ENCODE data around the gene NTRK3.

The NTRK3 gene

GRCh38 chr15:88067331-88067685 is 189.2 kb downstream of the NTRK3 start:
- TF ChIP-seq L3MBTL2 (conservative IDR thresholded peaks at IDR 0.05) (no peak), NFRKB (IDR thresholded peaks at IDR 0.05) (no peak), FOXA1 (IDR thresholded peaks at IDR 0.05) (no peak), HDGF (IDR thresholded peaks at IDR 0.05; ENCODE audit: borderline replicate concordance) (no peak), FOXM1 (IDR thresholded peaks at IDR 0.05; ENCODE audit: borderline replicate concordance) (no peak), ARNT (IDR thresholded peaks at IDR 0.05) (no peak), LEF1 (IDR thresholded peaks at IDR 0.05; ENCODE audit: borderline replicate concordance) (no peak), BHLHE40 (IDR thresholded peaks at IDR 0.05; ENCODE audit: borderline replicate concordance) (no peak), CTBP1 (IDR thresholded peaks at IDR 0.05; ENCODE audit: borderline replicate concordance) (no peak), TARDBP (IDR thresholded peaks at IDR 0.05) (no peak), SP1 (IDR thresholded peaks at IDR 0.05) (no peak), ELF4 (IDR thresholded peaks at IDR 0.05) (no peak), ZNF384 (IDR thresholded peaks at IDR 0.05) (no peak)
- TF ChIP-seq, protein P1, sequence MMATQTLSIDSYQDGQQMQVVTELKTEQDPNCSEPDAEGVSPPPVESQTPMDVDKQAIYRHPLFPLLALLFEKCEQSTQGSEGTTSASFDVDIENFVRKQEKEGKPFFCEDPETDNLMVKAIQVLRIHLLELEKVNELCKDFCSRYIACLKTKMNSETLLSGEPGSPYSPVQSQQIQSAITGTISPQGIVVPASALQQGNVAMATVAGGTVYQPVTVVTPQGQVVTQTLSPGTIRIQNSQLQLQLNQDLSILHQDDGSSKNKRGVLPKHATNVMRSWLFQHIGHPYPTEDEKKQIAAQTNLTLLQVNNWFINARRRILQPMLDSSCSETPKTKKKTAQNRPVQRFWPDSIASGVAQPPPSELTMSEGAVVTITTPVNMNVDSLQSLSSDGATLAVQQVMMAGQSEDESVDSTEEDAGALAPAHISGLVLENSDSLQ (IDR thresholded peaks at IDR 0.05): no peak
- ChIA-PET POLR2A (no interaction called here), CTCF (no interaction called here)
- no peak for DNase-seq (ENCODE audit: extremely low spot score)

DNA sequence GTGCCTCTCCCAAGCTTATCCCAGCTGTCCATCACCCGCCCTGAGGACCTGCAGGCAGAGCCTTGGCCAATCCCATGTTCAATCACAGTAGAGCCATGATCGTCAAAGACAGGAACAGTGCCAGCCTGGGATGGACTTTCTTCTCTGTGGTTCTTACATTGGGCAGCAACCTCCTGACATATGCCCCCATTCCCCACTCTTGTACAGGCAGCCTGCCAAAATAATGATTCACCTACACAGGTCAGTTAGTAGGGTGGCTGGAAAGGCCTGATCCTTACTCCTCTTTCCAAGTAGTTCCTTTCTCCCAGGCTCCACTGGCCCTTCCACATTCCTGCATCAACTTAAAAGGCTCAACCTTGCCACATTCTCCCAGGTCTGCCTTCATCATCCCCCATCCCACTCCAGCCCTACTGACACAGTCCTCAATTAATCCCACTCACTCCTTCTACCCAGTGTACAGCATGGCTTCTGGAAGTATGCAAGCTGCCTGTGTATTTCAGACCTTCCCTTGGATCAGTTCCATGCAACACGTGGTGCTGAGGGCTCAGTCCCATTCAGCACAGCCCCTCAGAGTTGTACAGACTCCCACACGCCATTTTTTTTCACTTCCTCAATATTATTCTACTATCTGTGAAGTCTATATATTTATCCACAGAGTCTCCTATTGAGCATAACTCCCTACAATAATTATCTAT is 189.8 kb downstream of the NTRK3 start:
- TF ChIP-seq ZNF384 (IDR thresholded peaks at IDR 0.05) (no peak), L3MBTL2 (conservative IDR thresholded peaks at IDR 0.05) (no peak)
- ChIA-PET POLR2A (no interaction called here), CTCF (no interaction called here)
- no peak for DNase-seq (ENCODE audit: extremely low spot score)

GRCh38 chr15:88061452-88061851 is 195.1 kb downstream of the NTRK3 start:
- ChIA-PET CTCF (interaction anchor here (0.7 kb wide), 1 partner anchor 12 kb away, joined by 4 read pairs; no protein-coding TSS in a partner anchor), POLR2A (no interaction called here)
- DNase-seq (ENCODE audit: extremely low spot score): no peak
- TF ChIP-seq ELF4 (IDR thresholded peaks at IDR 0.05): no peak
- TF ChIP-seq BHLHE40 (IDR thresholded peaks at IDR 0.05; ENCODE audit: borderline replicate concordance): no peak
- no peak for TF ChIP-seq FOXM1 (IDR thresholded peaks at IDR 0.05; ENCODE audit: borderline replicate concordance)
- TF ChIP-seq SP1 (IDR thresholded peaks at IDR 0.05): no peak
- no peak for TF ChIP-seq ZNF384 (IDR thresholded peaks at IDR 0.05)
- TF ChIP-seq ARNT (IDR thresholded peaks at IDR 0.05): no peak
- no peak for TF ChIP-seq FOXA1 (IDR thresholded peaks at IDR 0.05)
- TF ChIP-seq TARDBP (IDR thresholded peaks at IDR 0.05): no peak
- no peak for TF ChIP-seq FOXK2 (IDR thresholded peaks at IDR 0.05)
- no peak for TF ChIP-seq LEF1 (IDR thresholded peaks at IDR 0.05; ENCODE audit: borderline replicate concordance)
- TF ChIP-seq, protein P1 (IDR thresholded peaks at IDR 0.05): no peak
- no peak for TF ChIP-seq SUZ12 (IDR thresholded peaks at IDR 0.05)
- no peak for TF ChIP-seq NFRKB (IDR thresholded peaks at IDR 0.05)
- no peak for TF ChIP-seq CTBP1 (IDR thresholded peaks at IDR 0.05; ENCODE audit: borderline replicate concordance)
- no peak for TF ChIP-seq HDGF (IDR thresholded peaks at IDR 0.05; ENCODE audit: borderline replicate concordance)
- TF ChIP-seq L3MBTL2 (conservative IDR thresholded peaks at IDR 0.05): no peak

GRCh38 chr15:88060383-88060782 is 196.2 kb downstream of the NTRK3 start:
- CTCF ChIA-PET: no interaction called here
- POLR2A ChIA-PET: no interaction called here
- TF ChIP-seq FOXA1 (IDR thresholded peaks at IDR 0.05) (no peak), SP1 (IDR thresholded peaks at IDR 0.05) (no peak), SUZ12 (IDR thresholded peaks at IDR 0.05) (no peak), LEF1 (IDR thresholded peaks at IDR 0.05; ENCODE audit: borderline replicate concordance) (no peak), FOXK2 (IDR thresholded peaks at IDR 0.05) (no peak), ZNF384 (IDR thresholded peaks at IDR 0.05) (no peak), HDGF (IDR thresholded peaks at IDR 0.05; ENCODE audit: borderline replicate concordance) (no peak), L3MBTL2 (conservative IDR thresholded peaks at IDR 0.05) (no peak), ELF4 (IDR thresholded peaks at IDR 0.05) (no peak), ARNT (IDR thresholded peaks at IDR 0.05) (no peak), CTBP1 (IDR thresholded peaks at IDR 0.05; ENCODE audit: borderline replicate concordance) (no peak), TARDBP (IDR thresholded peaks at IDR 0.05) (no peak), NFRKB (IDR thresholded peaks at IDR 0.05) (no peak), FOXM1 (IDR thresholded peaks at IDR 0.05; ENCODE audit: borderline replicate concordance) (no peak), BHLHE40 (IDR thresholded peaks at IDR 0.05; ENCODE audit: borderline replicate concordance) (no peak)
- TF ChIP-seq, protein P1 (IDR thresholded peaks at IDR 0.05): no peak

DNA sequence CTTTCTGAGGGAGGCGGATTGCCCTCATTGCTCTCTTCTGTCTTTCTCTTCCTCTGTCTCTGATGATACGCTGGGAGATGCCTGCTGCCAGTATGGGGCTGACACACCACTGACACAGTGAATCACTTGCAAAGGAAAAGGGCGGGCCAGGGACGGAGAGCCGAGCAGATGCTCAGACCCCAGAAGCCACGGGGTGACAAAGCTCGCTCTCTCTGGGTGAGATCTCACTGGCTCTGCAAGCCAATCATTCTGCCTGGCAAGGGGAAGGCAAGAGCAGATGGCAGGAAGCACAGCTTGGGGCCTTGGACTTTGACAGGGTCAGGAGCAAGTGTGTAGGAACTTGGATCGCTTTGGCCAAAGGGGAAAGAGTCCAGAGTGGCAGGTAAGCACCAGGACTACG is 198.7 kb downstream of the NTRK3 start:
- POLR2A ChIA-PET: no interaction called here
- DNase-seq (ENCODE audit: extremely low spot score): no peak

More at GRCh38 chr15:88060383-88060782, 196.2 kb downstream of the NTRK3 start:
- no peak for DNase-seq (ENCODE audit: extremely low spot score)

More for the DNA sequence above, 198.7 kb downstream of the NTRK3 start:
- TF ChIP-seq HDGF (IDR thresholded peaks at IDR 0.05; ENCODE audit: borderline replicate concordance): no peak
- TF ChIP-seq ARNT (IDR thresholded peaks at IDR 0.05): no peak
- no peak for TF ChIP-seq SUZ12 (IDR thresholded peaks at IDR 0.05)
- TF ChIP-seq L3MBTL2 (conservative IDR thresholded peaks at IDR 0.05): no peak
- TF ChIP-seq, protein P1 (IDR thresholded peaks at IDR 0.05): no peak
- no peak for TF ChIP-seq NFRKB (IDR thresholded peaks at IDR 0.05)
- TF ChIP-seq BHLHE40 (IDR thresholded peaks at IDR 0.05; ENCODE audit: borderline replicate concordance): no peak
- TF ChIP-seq LEF1 (IDR thresholded peaks at IDR 0.05; ENCODE audit: borderline replicate concordance): no peak
- TF ChIP-seq FOXM1 (IDR thresholded peaks at IDR 0.05; ENCODE audit: borderline replicate concordance): no peak
- TF ChIP-seq FOXK2 (IDR thresholded peaks at IDR 0.05): no peak
- TF ChIP-seq ZNF384 (IDR thresholded peaks at IDR 0.05): no peak
- TF ChIP-seq TARDBP (IDR thresholded peaks at IDR 0.05): no peak
- TF ChIP-seq CTBP1 (IDR thresholded peaks at IDR 0.05; ENCODE audit: borderline replicate concordance): no peak
- TF ChIP-seq FOXA1 (IDR thresholded peaks at IDR 0.05): no peak
- TF ChIP-seq SP1 (IDR thresholded peaks at IDR 0.05): no peak
- TF ChIP-seq ELF4 (IDR thresholded peaks at IDR 0.05): no peak
- CTCF ChIA-PET: no interaction called here

All from HEK293T (cell line).